Body of pancreas (tissue), 4 donors: ENCODE measurements around the gene ZC3HAV1.

Source experiments
- POLR2A ChIP-seq, 3 donors: fragments of 450-650 bp; IDR thresholded peaks; one replicate each; pipeline ENCODE4 v1.6.1; 2016; ENCODE audit warnings: antibody characterized with exemption in 3 of 3, mild to moderate bottlenecking in 2 of 3
- TF ChIP-seq, protein P1 (sequence below), 7 experiments: fragments of 450-650 bp in 4 of 7; fragments of 200-600 bp in 3 of 7; sonication (generic) in 3 of 7; IDR thresholded peaks; one replicate each; pipeline ENCODE4 v1.5.1; 2016 to 2019; ENCODE audit warnings: antibody characterized with exemption in 7 of 7

DNA sequence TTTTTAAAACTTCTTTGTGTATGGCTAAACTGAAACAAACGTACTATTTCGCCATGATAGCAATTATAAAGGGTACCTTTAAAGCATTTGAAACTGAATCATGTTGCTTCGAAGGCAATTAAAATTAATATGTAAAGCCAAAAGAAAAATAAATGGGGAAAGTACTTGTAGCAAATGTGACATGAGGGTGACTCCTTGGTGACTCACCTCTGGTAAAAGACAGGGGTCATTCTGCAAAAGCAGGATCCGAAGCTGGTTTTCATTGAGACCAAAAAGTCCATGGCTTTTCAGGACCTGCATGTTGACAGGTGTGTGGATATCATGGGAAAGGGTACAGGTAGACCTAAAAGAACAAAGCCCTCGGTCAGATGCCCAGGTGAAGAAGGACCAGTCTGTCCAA, 75.2 kb downstream of the ZC3HAV1 start:
- TF ChIP-seq, protein P1, sequence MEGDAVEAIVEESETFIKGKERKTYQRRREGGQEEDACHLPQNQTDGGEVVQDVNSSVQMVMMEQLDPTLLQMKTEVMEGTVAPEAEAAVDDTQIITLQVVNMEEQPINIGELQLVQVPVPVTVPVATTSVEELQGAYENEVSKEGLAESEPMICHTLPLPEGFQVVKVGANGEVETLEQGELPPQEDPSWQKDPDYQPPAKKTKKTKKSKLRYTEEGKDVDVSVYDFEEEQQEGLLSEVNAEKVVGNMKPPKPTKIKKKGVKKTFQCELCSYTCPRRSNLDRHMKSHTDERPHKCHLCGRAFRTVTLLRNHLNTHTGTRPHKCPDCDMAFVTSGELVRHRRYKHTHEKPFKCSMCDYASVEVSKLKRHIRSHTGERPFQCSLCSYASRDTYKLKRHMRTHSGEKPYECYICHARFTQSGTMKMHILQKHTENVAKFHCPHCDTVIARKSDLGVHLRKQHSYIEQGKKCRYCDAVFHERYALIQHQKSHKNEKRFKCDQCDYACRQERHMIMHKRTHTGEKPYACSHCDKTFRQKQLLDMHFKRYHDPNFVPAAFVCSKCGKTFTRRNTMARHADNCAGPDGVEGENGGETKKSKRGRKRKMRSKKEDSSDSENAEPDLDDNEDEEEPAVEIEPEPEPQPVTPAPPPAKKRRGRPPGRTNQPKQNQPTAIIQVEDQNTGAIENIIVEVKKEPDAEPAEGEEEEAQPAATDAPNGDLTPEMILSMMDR (IDR thresholded peaks at IDR 0.05) = no peak
- TF ChIP-seq POLR2A (IDR thresholded peaks at IDR 0.05) = no peak
